Thyroid gland (tissue), 4 donors: Measurements from ENCODE around the gene SHROOM1. TPM values are rescaled to one million over a fixed set of nuclear protein-coding genes. Genes with fewer than 3 reads are reported as not detected.

ENCODE experiments used
- DNase-seq, 2 donors: peaks; one replicate each; pipeline ENCODE4 v3.0.0-alpha.2; 2019
- H3K27ac ChIP-seq, 3 donors: fragments of 200-600 bp; sonication (generic); 1 replicate in 2 of 3; 2 replicates in 1 of 3; pipeline ENCODE4 v1.5.1; 2016 to 2019; ENCODE audit warnings: mild to moderate bottlenecking in 1 of 3, moderate library complexity in 1 of 3
- H3K27me3 ChIP-seq: fragments of 200-600 bp; sonication (generic); one replicate; pipeline ENCODE4 v1.5.1; 2019
- H3K36me3 ChIP-seq, 2 donors: fragments of 200-600 bp; sonication (generic); one replicate each; pipeline ENCODE4 v1.5.1; 2016 to 2019
- H3K4me1 ChIP-seq, 2 donors: fragments of 200-600 bp; sonication (generic); one replicate each; pipeline ENCODE4 v1.5.1; 2017 to 2019
- H3K4me3 ChIP-seq, 3 donors: fragments of 200-600 bp; sonication (generic); replicated peaks in 1 of 3; 1 replicate in 2 of 3; 2 replicates in 1 of 3; pipeline ENCODE4 v1.5.1; 2016; ENCODE audit warnings: mild to moderate bottlenecking in 1 of 3
- H3K9me3 ChIP-seq: fragments of 200-600 bp; sonication (generic); one replicate; pipeline ENCODE4 v1.5.1; 2017
- CTCF ChIP-seq, 6 experiments: fragments of 200-600 bp in 3 of 6; fragments of 450-650 bp in 3 of 6; sonication (generic) in 3 of 6; IDR thresholded peaks; one replicate each; pipeline ENCODE4 v1.5.1; 2016 to 2019; ENCODE audit warnings: antibody characterized with exemption in 6 of 6, mild to moderate bottlenecking in 2 of 6, inconsistent platforms in 1 of 6, moderate library complexity in 1 of 6
- POLR2A ChIP-seq, 2 donors: fragments of 450-650 bp; IDR thresholded peaks; one replicate each; pipeline ENCODE4 v1.6.1; 2017; ENCODE audit warnings: antibody characterized with exemption in 2 of 2, mild to moderate bottlenecking in 2 of 2, moderate library complexity in 1 of 2
- WGBS, 2 donors: methylation state at CpG; one replicate each; pipeline ENCODE4 v1.1.5; 2017; 5-methylcytosine and 5-hydroxymethylcytosine counted together
- intact Hi-C: fragments of 100-400 bp; cut with DNase I; formaldehyde crosslinking; loops from one replicate; pipeline ENCODE4 v1.15.1; 2023
- total RNA-seq, 4 donors: library from RNA; depleted of rRNA; stranded (reverse); fragments of >200 nt; gene quantifications; one replicate each; pipeline ENCODE4 v1.2.3, GENCODE V29; 2016

The SHROOM1 gene
- total RNA-seq, 4 donors from 2014 or later: 7.6 to 21.4 (median 14.2) TPM

GRCh38 chr5:132854301-132854700 lies 23.9 kb upstream of the SHROOM1 start:
- WGBS, 2 donors: 16 to 27% methylated on average over 3 of the region's 3 CpGs
- TF ChIP-seq POLR2A (IDR thresholded peaks at IDR 0.05): no peak
- TF ChIP-seq CTCF (IDR thresholded peaks at IDR 0.05): no peak
- Histone ChIP-seq H3K9me3 (no peaks in the 10 kb centered on the region), H3K4me1 (no peaks in the 10 kb centered on the region), H3K27ac (no peak overlapping the region), H3K36me3 (no peaks in the 10 kb centered on the region), H3K27me3 (no peaks in the 10 kb centered on the region), H3K4me3 (no peak overlapping the region)
- DNase-seq: no peak
- intact Hi-C loops: no loop called here

- no peak for TF ChIP-seq CTCF (IDR thresholded peaks at IDR 0.05)
- WGBS, 2 donors: 17 to 23% methylated on average over 1 of the region's 1 CpG
- Histone ChIP-seq H3K27me3 (no peaks in the 10 kb centered on the region), H3K4me1 (no peaks in the 10 kb centered on the region), H3K9me3 (no peaks in the 10 kb centered on the region), H3K27ac (no peak overlapping the region), H3K36me3 (no peaks in the 10 kb centered on the region), H3K4me3 (no peak overlapping the region)
- intact Hi-C loops: no loop called here
- DNase-seq: no peak
Measured at GRCh38 chr5:132853790-132854189, 23.3 kb upstream of the SHROOM1 start.

GRCh38 chr5:132853323-132853722 lies 22.9 kb upstream of the SHROOM1 start:
- 90 to 95% methylated on average over 3 of the region's 3 CpGs for WGBS, 2 donors
- intact Hi-C loops: no loop called here
- no peaks in the 10 kb centered on the region for H3K27me3 ChIP-seq
- DNase-seq: no peak
- TF ChIP-seq POLR2A (IDR thresholded peaks at IDR 0.05): no peak
- TF ChIP-seq CTCF (IDR thresholded peaks at IDR 0.05): no peak
- no peaks in the 10 kb centered on the region for H3K36me3 ChIP-seq
- H3K27ac ChIP-seq: no peak overlapping the region
- H3K9me3 ChIP-seq: no peaks in the 10 kb centered on the region
- H3K4me1 ChIP-seq: no peaks in the 10 kb centered on the region
- no peak overlapping the region for H3K4me3 ChIP-seq

GRCh38 chr5:132850066-132850465 lies 19.6 kb upstream of the SHROOM1 start:
- intact Hi-C loops: no loop called here
- no peak overlapping the region for H3K4me3 ChIP-seq
- no peak for DNase-seq
- 80 to 85% methylated on average over 2 of the region's 2 CpGs for WGBS, 2 donors
- no peaks in the 10 kb centered on the region for H3K36me3 ChIP-seq
- H3K27ac ChIP-seq: no peak overlapping the region
- H3K27me3 ChIP-seq: no peaks in the 10 kb centered on the region
- H3K4me1 ChIP-seq: no peaks in the 10 kb centered on the region
- TF ChIP-seq POLR2A (IDR thresholded peaks at IDR 0.05): no peak
- no peak for TF ChIP-seq CTCF (IDR thresholded peaks at IDR 0.05)
- H3K9me3 ChIP-seq: no peaks in the 10 kb centered on the region

- TF ChIP-seq CTCF (IDR thresholded peaks at IDR 0.05) (no peak), POLR2A (IDR thresholded peaks at IDR 0.05) (no peak)
- Histone ChIP-seq H3K4me3 (no peak overlapping the region), H3K27ac (no peak overlapping the region), H3K9me3 (no peaks in the 10 kb centered on the region), H3K4me1 (no peaks in the 10 kb centered on the region), H3K36me3 (no peaks in the 10 kb centered on the region), H3K27me3 (no peaks in the 10 kb centered on the region)
- DNase-seq: no peak
- 66 to 73% methylated on average over 1 of the region's 1 CpG for WGBS, 2 donors
- intact Hi-C loops: no loop called here
Measured at GRCh38 chr5:132849347-132849746, 18.9 kb upstream of the SHROOM1 start.
